DND-41 (cell line): ENCODE results near the gene OSBP2.

ENCODE experiments used
- ATAC-seq: fragments of 200-7000 bp; cut with Tn5 transposase; 3 replicates; pipeline ENCODE4 v1.9.1; 2021; ENCODE audit warnings: low read depth; ENCODE audit not compliant: insufficient read depth
- DNase-seq: peaks from one replicate; pipeline ENCODE4 v3.0.0-alpha.2; 2020
- H2AFZ ChIP-seq: 2 replicates; pipeline ENCODE4 v1.6.0; 2012; ENCODE audit warnings: low read depth, low read length
- H3K27ac ChIP-seq: 2 replicates; pipeline ENCODE4 v1.5.1; 2012; ENCODE audit warnings: low read length, inconsistent platforms
- H3K27me3 ChIP-seq: fragments of 200-600 bp; sonication (generic); 2 replicates; pipeline ENCODE4 v1.6.0; 2012; ENCODE audit warnings: low read length, mild to moderate bottlenecking, inconsistent platforms; ENCODE audit not compliant: insufficient read depth, poor library complexity
- H3K36me3 ChIP-seq: 2 replicates; pipeline ENCODE4 v1.5.1; 2012; ENCODE audit warnings: low read length, inconsistent platforms; ENCODE audit not compliant: insufficient read depth
- H3K4me1 ChIP-seq: 2 replicates; pipeline ENCODE4 v1.5.1; 2012; ENCODE audit warnings: mild to moderate bottlenecking, low read length; ENCODE audit not compliant: insufficient read depth
- H3K4me2 ChIP-seq: 2 replicates; pipeline ENCODE4 v1.6.0; 2012; ENCODE audit warnings: mild to moderate bottlenecking, moderate library complexity, low read length, inconsistent platforms; ENCODE audit not compliant: insufficient read depth
- H3K4me3 ChIP-seq, 2 experiments: fragments of 200-600 bp in 1 of 2; shearing (Covaris generic) in 1 of 2; 2 replicates each; pipeline ENCODE4 v1.5.1; 2012 to 2016; ENCODE audit warnings: inconsistent platforms in 2 of 2, low read length in 2 of 2, mild to moderate bottlenecking in 2 of 2, low read depth in 1 of 2, moderate library complexity in 1 of 2
- H3K79me2 ChIP-seq: 2 replicates; pipeline ENCODE4 v1.6.0; 2012; ENCODE audit warnings: low read length, inconsistent platforms; ENCODE audit not compliant: insufficient read depth
- H3K9ac ChIP-seq: 2 replicates; pipeline ENCODE4 v1.6.0; 2012; ENCODE audit warnings: low read depth, mild to moderate bottlenecking, inconsistent platforms, low read length, moderate library complexity
- H3K9me3 ChIP-seq: 2 replicates; pipeline ENCODE4 v1.5.1; 2012; ENCODE audit warnings: low read length, moderate library complexity, mild to moderate bottlenecking, inconsistent platforms; ENCODE audit not compliant: insufficient read depth, severe bottlenecking
- H4K20me1 ChIP-seq: 2 replicates; pipeline ENCODE4 v1.6.0; 2012; ENCODE audit warnings: low read length; ENCODE audit not compliant: insufficient read depth
- CTCF ChIP-seq: IDR thresholded peaks from 2 replicates; pipeline ENCODE4 v1.5.1; 2012; ENCODE audit warnings: borderline replicate concordance, low read length, moderate library complexity, mild to moderate bottlenecking; ENCODE audit not compliant: poor library complexity, severe bottlenecking; ENCODE audit errors: extremely low read depth
- EZH2 ChIP-seq: IDR thresholded peaks from 3 replicates; pipeline ENCODE4 v1.6.1; 2012; ENCODE audit warnings: borderline replicate concordance, low read depth, mild to moderate bottlenecking, moderate library complexity, low read length, inconsistent platforms; ENCODE audit not compliant: severe bottlenecking

Gene OSBP2

GRCh38 chr22:30680991-30681770 is 13.5 kb upstream of the OSBP2 start:
- peaks cover 8% of the 10 kb centered on the region for H3K27me3 ChIP-seq
- H3K36me3 ChIP-seq, result no peaks in the 10 kb centered on the region
- no peaks in the 10 kb centered on the region for H3K79me2 ChIP-seq
- 0 out of 2 replicates have a peak, but pooled peaks cover 3% of the 10 kb centered on the region for H4K20me1 ChIP-seq
- no peaks in the 10 kb centered on the region for H3K9me3 ChIP-seq
- ATAC-seq (no peak), DNase-seq (no peak)
- no peak overlapping the region for H3K27ac ChIP-seq
- no peaks in the 10 kb centered on the region for H3K4me1 ChIP-seq
- H3K9ac ChIP-seq, result no peak overlapping the region
- no peak overlapping the region for H3K4me3 ChIP-seq
- TF ChIP-seq CTCF (no peak), EZH2 (no peak)
- no peak overlapping the region for H2AFZ ChIP-seq
- no peak overlapping the region for H3K4me2 ChIP-seq

- Histone ChIP-seq H4K20me1 (0 out of 2 replicates have a peak, but pooled peaks cover 3% of the 10 kb centered on the region), H3K79me2 (no peaks in the 10 kb centered on the region), H3K27ac (no peak overlapping the region), H3K4me1 (no peaks in the 10 kb centered on the region), H2AFZ (no peak overlapping the region), H3K9ac (no peak overlapping the region), H3K9me3 (no peaks in the 10 kb centered on the region), H3K36me3 (no peaks in the 10 kb centered on the region), H3K27me3 (peaks cover 8% of the 10 kb centered on the region), H3K4me3 (no peak overlapping the region), H3K4me2 (no peak overlapping the region)
- no peak for DNase-seq
- TF ChIP-seq EZH2 (no peak), CTCF (no peak)
- no peak for ATAC-seq
Observed at GRCh38 chr22:30681831-30682230, 12.8 kb upstream of the OSBP2 start.

- 0 out of 2 replicates have a peak, but pooled peaks cover 3% of the 10 kb centered on the region for H4K20me1 ChIP-seq
- no peaks in the 10 kb centered on the region for H3K9me3 ChIP-seq
- no peaks in the 10 kb centered on the region for H3K4me1 ChIP-seq
- no peaks in the 10 kb centered on the region for H3K79me2 ChIP-seq
- H2AFZ ChIP-seq, result no peak overlapping the region
- H3K9ac ChIP-seq, result no peak overlapping the region
- peaks cover 8% of the 10 kb centered on the region for H3K27me3 ChIP-seq
- ATAC-seq, result no peak
- H3K4me3 ChIP-seq, result no peak overlapping the region
- DNase-seq, result no peak
- H3K36me3 ChIP-seq, result no peaks in the 10 kb centered on the region
- TF ChIP-seq CTCF (no peak), EZH2 (no peak)
- H3K4me2 ChIP-seq, result no peak overlapping the region
- H3K27ac ChIP-seq, result no peak overlapping the region
Observed at GRCh38 chr22:30685178-30685577, 9.5 kb upstream of the OSBP2 start.
